Measurements from ENCODE around the gene SLC6A17. TPM values are rescaled to one million over a fixed set of nuclear protein-coding genes. Genes with fewer than 3 reads are reported as not detected.
A peak's percentile ranks its signal among the peaks of the same experiment; 100 is the strongest.

SLC6A17 gene
- total RNA-seq, 1 donor from 2014 or later = not detected

DNA sequence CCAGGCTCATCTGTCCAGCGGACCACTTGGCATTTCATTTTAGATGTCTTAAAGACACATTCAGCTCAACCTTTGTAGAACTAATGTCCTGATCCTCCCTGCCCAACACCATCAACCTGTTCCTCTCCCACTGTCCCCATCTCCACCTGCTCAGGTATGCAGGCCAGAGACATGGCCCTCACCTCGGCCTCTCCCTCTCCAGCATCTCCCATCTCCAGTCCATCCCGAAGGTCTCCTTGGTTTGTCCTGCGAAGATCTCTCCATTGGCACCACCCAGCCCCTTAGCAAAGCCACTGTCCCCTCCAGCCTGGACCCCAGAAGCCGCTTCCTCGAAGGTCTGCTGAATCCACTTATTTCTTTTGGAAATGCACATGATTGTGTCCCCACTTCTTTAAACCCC lies 38.9 kb downstream of the SLC6A17 start:
- H3K27ac ChIP-seq = no peak overlapping the region
- no peak for ATAC-seq
- TF ChIP-seq, protein P1, sequence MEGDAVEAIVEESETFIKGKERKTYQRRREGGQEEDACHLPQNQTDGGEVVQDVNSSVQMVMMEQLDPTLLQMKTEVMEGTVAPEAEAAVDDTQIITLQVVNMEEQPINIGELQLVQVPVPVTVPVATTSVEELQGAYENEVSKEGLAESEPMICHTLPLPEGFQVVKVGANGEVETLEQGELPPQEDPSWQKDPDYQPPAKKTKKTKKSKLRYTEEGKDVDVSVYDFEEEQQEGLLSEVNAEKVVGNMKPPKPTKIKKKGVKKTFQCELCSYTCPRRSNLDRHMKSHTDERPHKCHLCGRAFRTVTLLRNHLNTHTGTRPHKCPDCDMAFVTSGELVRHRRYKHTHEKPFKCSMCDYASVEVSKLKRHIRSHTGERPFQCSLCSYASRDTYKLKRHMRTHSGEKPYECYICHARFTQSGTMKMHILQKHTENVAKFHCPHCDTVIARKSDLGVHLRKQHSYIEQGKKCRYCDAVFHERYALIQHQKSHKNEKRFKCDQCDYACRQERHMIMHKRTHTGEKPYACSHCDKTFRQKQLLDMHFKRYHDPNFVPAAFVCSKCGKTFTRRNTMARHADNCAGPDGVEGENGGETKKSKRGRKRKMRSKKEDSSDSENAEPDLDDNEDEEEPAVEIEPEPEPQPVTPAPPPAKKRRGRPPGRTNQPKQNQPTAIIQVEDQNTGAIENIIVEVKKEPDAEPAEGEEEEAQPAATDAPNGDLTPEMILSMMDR (IDR thresholded peaks at IDR 0.05) = no peak

DNA sequence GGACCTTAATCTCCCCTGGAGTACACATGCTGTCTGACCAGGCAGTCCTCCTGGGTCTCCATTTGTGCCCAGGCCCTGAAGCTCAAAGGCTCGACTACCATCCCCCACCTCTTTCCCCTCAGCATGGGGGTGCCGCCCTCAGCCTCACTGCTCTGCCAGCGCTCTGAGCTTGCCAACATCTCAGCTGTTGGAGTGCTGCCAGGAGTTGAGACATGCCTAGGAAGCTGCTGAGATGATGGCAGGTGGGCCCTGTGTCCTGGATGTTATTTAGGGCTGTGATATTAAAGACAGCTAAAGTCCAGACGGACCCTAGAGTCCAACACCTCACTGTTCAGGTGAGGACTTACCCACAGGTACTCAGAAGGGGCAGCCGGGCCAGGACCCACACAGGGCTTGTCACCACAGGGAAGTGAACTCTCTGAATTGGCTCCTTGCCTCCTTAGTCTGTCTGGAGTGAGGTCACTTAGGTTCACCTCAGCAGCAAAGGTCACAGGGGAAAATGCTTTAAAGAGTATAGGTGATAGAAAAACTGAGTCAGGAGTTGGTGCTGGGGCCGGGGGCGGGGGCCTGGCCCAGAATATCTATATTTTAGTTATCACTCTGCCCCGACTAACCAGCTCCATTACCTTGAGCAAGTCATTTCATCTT lies 40.1 kb downstream of the SLC6A17 start:
- DNase-seq (no peak), ATAC-seq (no peak)
- intact Hi-C loops (cut with DNase I) = no loop called here
- Histone ChIP-seq H3K4me3 (no peak overlapping the region), H3K9me3 (no peaks in the 10 kb centered on the region), H3K36me3 (no peaks in the 10 kb centered on the region), H3K27ac (no peak overlapping the region), H3K27me3 (ENCODE audit: low read depth) (no peaks in the 10 kb centered on the region), H3K4me1 (no peaks in the 10 kb centered on the region)
- TF ChIP-seq, protein P1 (IDR thresholded peaks at IDR 0.05) = no peak

More for the DNA sequence above, 38.9 kb downstream of the SLC6A17 start:
- intact Hi-C loops (cut with DNase I) = no loop called here
- no peaks in the 10 kb centered on the region for H3K4me1 ChIP-seq
- DNase-seq = no peak
- H3K4me3 ChIP-seq = no peak overlapping the region
- H3K36me3 ChIP-seq = no peaks in the 10 kb centered on the region
- peaks cover 3% of the 10 kb centered on the region for H3K27me3 ChIP-seq (ENCODE audit: low read depth)
- H3K9me3 ChIP-seq = no peaks in the 10 kb centered on the region

DNA sequence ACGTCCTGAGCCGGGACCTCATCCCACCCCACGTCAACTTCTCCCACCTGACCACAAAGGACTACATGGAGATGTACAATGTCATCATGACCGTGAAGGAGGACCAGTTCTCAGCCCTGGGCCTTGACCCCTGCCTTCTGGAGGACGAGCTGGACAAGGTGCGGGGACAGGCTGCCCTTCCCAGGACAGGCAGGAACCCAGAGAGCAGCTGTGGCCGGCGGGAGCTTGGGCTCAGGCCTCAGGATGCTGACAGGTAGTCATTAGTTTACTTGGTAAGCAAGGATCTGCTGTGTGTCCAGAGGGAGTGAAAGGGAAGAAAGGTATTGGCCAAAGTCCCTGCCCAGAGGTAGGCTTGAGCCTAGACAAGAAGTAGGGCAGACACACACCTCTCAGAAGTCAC lies 42.2 kb downstream of the SLC6A17 start:
- Histone ChIP-seq H3K36me3 (no peaks in the 10 kb centered on the region), H3K4me3 (no peak overlapping the region), H3K27ac (no peak overlapping the region), H3K4me1 (no peaks in the 10 kb centered on the region), H3K27me3 (ENCODE audit: low read depth) (no peaks in the 10 kb centered on the region), H3K9me3 (no peaks in the 10 kb centered on the region)
- DNase-seq = no peak
- intact Hi-C loops (cut with DNase I) = no loop called here
- TF ChIP-seq, protein P1 (IDR thresholded peaks at IDR 0.05) = no peak
- ATAC-seq = no peak

DNA sequence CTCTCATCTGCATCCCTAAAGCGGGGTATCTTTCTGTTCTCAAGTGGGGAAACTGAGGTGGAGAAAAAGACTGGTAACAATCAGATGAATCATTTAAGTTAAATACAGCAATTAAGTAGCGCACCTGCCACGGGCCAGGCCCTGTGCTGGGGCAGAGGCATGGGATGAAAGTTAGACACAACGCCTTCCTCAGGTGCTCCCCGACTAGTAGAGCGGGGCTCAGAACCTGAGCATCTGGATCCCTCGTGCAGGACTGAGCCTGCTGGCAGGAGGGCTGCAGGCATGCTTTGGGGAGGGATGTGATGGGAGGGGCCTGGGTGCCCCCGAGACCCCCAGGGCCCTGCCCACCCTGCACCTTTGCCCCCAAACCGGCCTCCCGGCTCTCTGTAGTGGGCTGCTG lies 44.9 kb downstream of the SLC6A17 start:
- H3K27ac ChIP-seq = no peak overlapping the region
- no peaks in the 10 kb centered on the region for H3K4me1 ChIP-seq
- TF ChIP-seq, protein P1 (IDR thresholded peaks at IDR 0.05) = no peak
- H3K9me3 ChIP-seq = no peaks in the 10 kb centered on the region
- ATAC-seq (no peak), DNase-seq (no peak)
- no peaks in the 10 kb centered on the region for H3K36me3 ChIP-seq
- no peak overlapping the region for H3K4me3 ChIP-seq
- intact Hi-C loops (cut with DNase I) = no loop called here
- H3K27me3 ChIP-seq (ENCODE audit: low read depth) = no peaks in the 10 kb centered on the region

DNA sequence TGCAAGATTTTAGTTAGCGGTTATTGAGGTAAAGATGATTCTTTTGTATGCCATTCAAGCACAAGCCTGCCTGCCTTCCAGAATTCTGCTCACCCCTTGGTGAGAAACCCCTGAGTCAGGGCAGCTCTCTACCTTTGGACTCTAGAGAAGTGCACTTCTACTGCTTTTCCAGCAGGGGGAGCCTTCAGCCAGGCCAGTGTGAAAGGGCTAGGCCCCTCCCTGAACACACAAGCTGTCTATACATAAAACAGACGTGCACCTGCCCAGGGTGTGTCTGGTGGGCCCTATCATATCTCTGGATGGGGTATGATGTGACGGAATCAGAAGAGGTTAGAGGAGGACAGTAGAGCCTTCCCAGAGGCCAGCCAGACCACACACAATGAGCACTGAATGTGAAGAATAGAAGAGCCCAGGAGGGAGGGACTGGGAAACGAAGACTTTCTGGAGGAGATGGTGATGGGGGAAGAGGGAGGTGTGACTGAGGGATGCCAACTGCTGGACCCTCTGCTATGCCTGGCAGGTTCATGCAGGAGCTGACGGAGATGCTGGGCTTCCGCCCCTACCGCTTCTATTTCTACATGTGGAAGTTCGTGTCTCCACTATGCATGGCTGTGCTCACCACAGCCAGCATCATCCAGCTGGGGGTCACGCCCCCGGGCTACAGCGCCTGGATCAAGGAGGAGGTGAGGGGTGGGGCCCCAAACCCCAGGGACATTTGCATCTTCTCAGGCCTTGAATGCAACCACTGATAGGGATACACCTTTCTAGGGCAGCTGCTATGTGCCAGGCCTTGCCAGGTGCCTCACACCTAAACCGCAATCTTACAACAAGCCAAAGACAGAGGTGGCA lies 46.8 kb downstream of the SLC6A17 start:
- H3K9me3 ChIP-seq = no peaks in the 10 kb centered on the region
- H3K27me3 ChIP-seq (ENCODE audit: low read depth) = no peaks in the 10 kb centered on the region
- H3K27ac ChIP-seq = no peak overlapping the region
- intact Hi-C loops (cut with DNase I) = no loop called here
- ATAC-seq (peak; percentile 65 to 81), DNase-seq (no peak)
- H3K36me3 ChIP-seq = no peaks in the 10 kb centered on the region
- no peak overlapping the region for H3K4me3 ChIP-seq
- TF ChIP-seq, protein P1 (IDR thresholded peaks at IDR 0.05) = peak; percentile 78
- H3K4me1 ChIP-seq = no peaks in the 10 kb centered on the region
